Small intestine (tissue), 7 donors: Measurements from ENCODE around the gene DAP3. TPM values are rescaled to one million over a fixed set of nuclear protein-coding genes. Genes with fewer than 3 reads are reported as not detected.
"Not testable (repeated sequence)": the region's sequence is repeated elsewhere in the genome, so short reads cannot be mapped to it uniquely, and the experiment has no call there.

Source experiments
- DNase-seq, 2 donors: peaks; one replicate each; pipeline versions ENCODE4 v3.0.0 to v3.0.0-alpha.2; 2013
- FAIRE-seq: peaks from 2 replicates; lab custom pipeline; 2012; peaks lifted over from hg19 to GRCh38; lab: Jason Lieb, UNC
- H3K27ac ChIP-seq, 3 donors: one replicate each; pipeline ENCODE4 v1.5.1; 2013; ENCODE audit warnings: low read length in 2 of 3, mild to moderate bottlenecking in 2 of 3, control low read depth in 1 of 3, inconsistent platforms in 1 of 3, low read depth in 1 of 3, moderate library complexity in 1 of 3
- H3K27me3 ChIP-seq, 3 donors: one replicate each; pipeline ENCODE4 v1.6.1; 2013; ENCODE audit warnings: low read length in 3 of 3, inconsistent platforms in 1 of 3; ENCODE audit not compliant: control insufficient read depth in 3 of 3, insufficient read depth in 3 of 3
- H3K36me3 ChIP-seq, 3 donors: one replicate each; pipeline ENCODE4 v1.6.1; 2013; ENCODE audit warnings: low read length in 3 of 3, inconsistent platforms in 1 of 3, low read depth in 1 of 3, mild to moderate bottlenecking in 1 of 3, moderate library complexity in 1 of 3; ENCODE audit not compliant: control insufficient read depth in 3 of 3, insufficient read depth in 2 of 3
- H3K4me1 ChIP-seq, 3 donors: one replicate each; pipeline ENCODE4 v1.6.1; 2013; ENCODE audit warnings: low read length in 2 of 3, inconsistent platforms in 1 of 3, low read depth in 1 of 3, mild to moderate bottlenecking in 1 of 3, moderate library complexity in 1 of 3; ENCODE audit not compliant: control insufficient read depth in 3 of 3, insufficient read depth in 2 of 3
- H3K4me3 ChIP-seq, 3 donors: one replicate each; pipeline ENCODE4 v1.5.1; 2013; ENCODE audit warnings: low read length in 3 of 3, control low read depth in 1 of 3, inconsistent platforms in 1 of 3, low read depth in 1 of 3, mild to moderate bottlenecking in 1 of 3, moderate library complexity in 1 of 3
- H3K9me3 ChIP-seq, 2 donors: one replicate each; pipeline ENCODE4 v1.6.1; 2013; ENCODE audit warnings: low read depth in 1 of 2, low read length in 1 of 2; ENCODE audit not compliant: control insufficient read depth in 2 of 2, insufficient read depth in 1 of 2
- WGBS, 3 donors: extraction: QIAGEN DNeasy Blood & Tissue Kit; methylation state at CpG; one replicate each; pipeline ENCODE4 v1.1.7; 2013; 5-methylcytosine and 5-hydroxymethylcytosine counted together
- polyA plus RNA-seq, 4 donors: library from polyadenylated mRNA; stranded (reverse) in 3 of 4; unstranded in 1 of 4; fragments of 200-250 nt in 3 of 4; fragments of 120-200 nt in 1 of 4; gene quantifications; one replicate each; pipeline versions ENCODE4 v1.2.1 to v1.2.3, GENCODE V29; 2013
- donor health status: healthy with polysubstance abuse.
- donor health status: control.
- donor health status: control.
- donor health status: Bipolar disorder and iron deficiency.
- donor health status: healthy.

DAP3 gene
- polyA plus RNA-seq, 4 donors, result 86.5 to 97.8 (median 91.4) TPM

GRCh38 chr1:155688324-155689080, 389 bp upstream of the DAP3 start, which contains the start of gene YY1AP1:
Gene YY1AP1, minus strand, starts transcription at chr1:155688774. Its CDS starts 8,338 bp downstream, at chr1:155680436.
- Histone ChIP-seq H3K27me3 (no peaks in the 10 kb centered on the region), H3K4me3 (peak within 1 kb of the TSS; percentile 86 to 100 (median 96)), H3K9me3 (peaks cover 0 to 6% of the 10 kb centered on the region in 2 donors), H3K36me3 (peaks cover 0 to 18% (median 5%) of the 10 kb centered on the region in 3 donors), H3K27ac (peak within 1 kb of the TSS; percentile 97 to 98 (median 97)), H3K4me1 (peaks cover 0 to 9% (median 5%) of the 10 kb centered on the region in 3 donors)
- DNase-seq (peak; percentile 94 to 98), FAIRE-seq (no peak)
- whole genome bisulfite sequencing, 3 donors, result 0 to 1% (median 0%) methylated on average over 52 to 81 of the region's 81 CpGs

DNA sequence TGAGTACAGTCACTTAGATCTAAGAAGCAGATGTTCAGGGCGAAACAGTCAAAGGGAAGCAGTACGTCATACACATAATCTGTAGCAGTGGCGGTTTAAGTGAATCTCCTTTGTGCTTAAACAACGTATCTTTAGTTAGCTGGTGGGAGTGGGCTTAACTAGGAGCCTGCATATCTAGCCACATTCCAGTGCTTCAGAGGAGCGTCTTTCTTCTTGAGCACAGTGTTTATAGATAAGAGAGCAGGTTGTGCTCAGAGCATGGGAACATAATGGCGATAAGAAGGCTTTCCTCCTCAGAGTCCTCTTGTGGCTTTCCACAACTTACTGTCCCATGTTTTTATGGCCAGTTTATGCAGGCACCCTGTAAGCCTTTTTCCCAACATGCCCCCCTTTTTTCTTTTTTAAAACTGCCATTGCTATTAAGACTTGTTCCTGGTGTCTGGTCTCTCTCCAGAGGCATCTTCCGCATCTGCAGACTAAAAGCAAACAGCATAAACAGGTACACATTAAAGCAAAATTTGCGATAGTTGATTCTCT, 3.2 kb downstream of the DAP3 start:
- H3K27ac ChIP-seq, result no peak overlapping the region
- DNase-seq (no peak), FAIRE-seq (no peak)
- no peaks in the 10 kb centered on the region for H3K27me3 ChIP-seq
- H3K9me3 ChIP-seq, result peaks cover 0 to 8% of the 10 kb centered on the region in 2 donors
- peaks cover 0 to 6% (median 5%) of the 10 kb centered on the region in 3 donors for H3K36me3 ChIP-seq
- no peak overlapping the region for H3K4me3 ChIP-seq
- WGBS, 3 donors, result 97 to 99% (median 98%) methylated on average over 8 of the region's 8 CpGs
- H3K4me1 ChIP-seq, result peaks cover 0 to 5% (median 4%) of the 10 kb centered on the region in 3 donors

GRCh38 chr1:155694167-155694566, 5.3 kb downstream of the DAP3 start:
- Histone ChIP-seq H3K4me1 (peaks cover 0 to 8% (median 4%) of the 10 kb centered on the region in 3 donors), H3K27me3 (no peaks in the 10 kb centered on the region), H3K36me3 (peaks cover 0 to 5% (median 4%) of the 10 kb centered on the region in 3 donors), H3K9me3 (peaks cover 0 to 15% of the 10 kb centered on the region in 2 donors), H3K27ac (no peak overlapping the region), H3K4me3 (no peak overlapping the region)
- FAIRE-seq (no peak), DNase-seq (no peak)
- 84 to 89% (median 89%) methylated on average over 7 of the region's 7 CpGs for WGBS, 3 donors

DNA sequence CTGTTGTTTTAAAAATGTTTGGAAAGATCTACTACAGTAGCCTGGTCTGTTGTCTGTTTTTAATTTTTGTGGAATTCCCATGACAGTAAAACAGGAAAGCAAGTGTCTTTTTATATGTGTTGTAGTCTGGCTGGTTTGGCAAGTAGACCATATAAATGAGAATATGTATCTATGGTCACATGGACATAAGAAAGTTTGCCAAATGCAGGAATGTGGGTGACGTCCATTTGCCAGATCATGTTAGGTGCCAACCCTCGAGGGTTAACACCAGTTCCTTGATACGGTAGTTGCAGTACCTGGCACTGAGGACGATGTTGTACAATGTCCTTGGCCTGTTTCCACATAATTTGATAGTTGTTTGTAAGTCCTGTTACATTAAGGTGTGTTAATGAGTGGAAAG, 6.2 kb downstream of the DAP3 start:
- Histone ChIP-seq H3K9me3 (peaks cover 0 to 15% of the 10 kb centered on the region in 2 donors), H3K4me3 (no peak overlapping the region), H3K36me3 (peaks cover 0 to 5% (median 4%) of the 10 kb centered on the region in 3 donors), H3K27ac (peak overlapping the region in 1 of 3 donors; percentile 34), H3K4me1 (peaks cover 0 to 8% (median 1%) of the 10 kb centered on the region in 3 donors), H3K27me3 (no peaks in the 10 kb centered on the region)
- no peak for FAIRE-seq
- no peak for DNase-seq
- WGBS, 3 donors, result 39 to 45% (median 44%) methylated on average over 4 of the region's 4 CpGs

GRCh38 chr1:155695608-155696007, 6.7 kb downstream of the DAP3 start:
- Histone ChIP-seq H3K36me3 (peaks cover 0 to 5% (median 3%) of the 10 kb centered on the region in 3 donors), H3K27ac (no peak overlapping the region)

GRCh38 chr1:155696524-155696923, 7.6 kb downstream of the DAP3 start:
- Histone ChIP-seq H3K4me3 (no peak overlapping the region), H3K27ac (no peak overlapping the region), H3K27me3 (no peaks in the 10 kb centered on the region), H3K9me3 (peaks cover 0 to 15% of the 10 kb centered on the region in 2 donors), H3K36me3 (peaks cover 0 to 5% (median 0%) of the 10 kb centered on the region in 3 donors), H3K4me1 (peaks cover 0 to 3% (median 0%) of the 10 kb centered on the region in 3 donors)
- DNase-seq, result no peak
- FAIRE-seq, result no peak

More at GRCh38 chr1:155695608-155696007, 6.7 kb downstream of the DAP3 start:
- H3K4me1 ChIP-seq, result peaks cover 0 to 4% (median 0%) of the 10 kb centered on the region in 3 donors
- FAIRE-seq (no peak), DNase-seq (no peak)
- 92 to 96% (median 95%) methylated on average over 3 of the region's 3 CpGs for WGBS, 3 donors
- H3K4me3 ChIP-seq, result no peak overlapping the region
- peaks cover 0 to 15% of the 10 kb centered on the region in 2 donors for H3K9me3 ChIP-seq
- H3K27me3 ChIP-seq, result no peaks in the 10 kb centered on the region

DNA sequence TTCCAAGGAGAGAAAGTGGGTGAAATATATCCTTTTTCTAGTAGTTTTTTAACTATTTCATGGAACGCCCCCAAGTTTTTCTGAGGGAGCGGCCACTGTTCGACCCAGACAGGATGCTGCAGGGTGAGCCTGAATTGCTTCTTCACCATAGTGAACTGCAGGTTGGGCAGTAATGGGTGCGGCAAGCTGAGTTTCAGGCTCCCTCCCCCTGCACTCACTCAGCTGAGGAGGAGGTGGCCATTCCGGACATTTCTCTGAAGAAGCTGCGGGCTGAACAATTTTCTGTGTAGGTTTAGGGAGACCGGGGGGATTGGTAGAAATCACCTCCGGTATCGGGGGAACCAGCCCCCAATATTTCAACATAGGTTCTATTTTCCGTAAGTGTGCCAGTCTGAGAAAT, 8.2 kb downstream of the DAP3 start:
- FAIRE-seq, result no peak
- 96 to 99% (median 97%) methylated on average over 10 of the region's 10 CpGs for WGBS, 3 donors
- peaks cover 0 to 3% (median 0%) of the 10 kb centered on the region in 3 donors for H3K4me1 ChIP-seq

DNA sequence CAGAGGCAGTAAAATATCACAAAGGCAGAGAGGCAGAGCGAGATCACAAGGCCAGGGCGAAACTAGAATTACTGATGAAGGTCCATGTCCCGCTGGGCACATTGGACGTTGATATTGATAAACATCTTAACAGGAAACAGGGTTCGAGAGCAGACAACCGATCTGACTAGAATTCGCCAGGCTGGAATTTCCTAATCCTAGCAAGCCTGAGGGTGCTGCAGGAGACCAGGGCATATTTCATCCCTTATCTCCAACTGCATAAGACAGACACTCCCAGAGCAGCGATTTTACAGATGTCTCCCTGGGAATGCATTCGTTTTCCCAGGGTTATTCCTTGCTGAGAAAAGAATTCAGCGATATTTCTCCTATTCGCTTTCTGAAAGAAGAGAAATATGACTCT, 8.7 kb downstream of the DAP3 start:
- not testable (repeated sequence) for H3K36me3 ChIP-seq, H3K4me3 ChIP-seq, H3K9me3 ChIP-seq, FAIRE-seq, H3K27me3 ChIP-seq, DNase-seq, H3K4me1 ChIP-seq, H3K27ac ChIP-seq
- WGBS, 3 donors, result 87 to 95% (median 89%) methylated on average over 11 of the region's 11 CpGs

More for the DNA sequence above, 8.2 kb downstream of the DAP3 start:
- H3K27me3 ChIP-seq, result no peaks in the 10 kb centered on the region
- no peak overlapping the region for H3K4me3 ChIP-seq
- no peak for DNase-seq
- H3K9me3 ChIP-seq, result peaks cover 0 to 10% of the 10 kb centered on the region in 2 donors
- peaks cover 0 to under 1% (median 0%) of the 10 kb centered on the region in 3 donors for H3K36me3 ChIP-seq
- H3K27ac ChIP-seq, result no peak overlapping the region
